Measurements from ENCODE around the gene NPAS3.

DNA sequence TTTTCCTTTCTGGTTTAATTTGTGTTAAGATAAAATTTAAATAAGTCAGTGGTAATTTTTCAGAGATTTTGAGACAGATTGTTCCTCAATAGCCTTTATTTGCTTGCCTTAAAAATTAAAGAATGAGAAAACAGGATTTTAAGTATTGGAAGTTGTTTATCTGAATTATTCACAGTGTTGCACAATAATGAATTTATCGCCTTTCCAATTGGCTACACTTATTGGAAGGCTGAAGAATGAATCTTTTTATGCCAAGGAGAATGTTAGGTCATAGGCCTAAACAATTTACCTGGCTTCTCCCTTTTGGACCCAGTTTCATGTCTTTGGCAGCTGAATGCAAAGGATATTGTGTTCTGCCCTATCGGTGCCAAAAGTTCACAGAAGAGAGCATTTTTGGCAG, 250.2 kb downstream of the NPAS3 start:
- TF ChIP-seq, protein P1, sequence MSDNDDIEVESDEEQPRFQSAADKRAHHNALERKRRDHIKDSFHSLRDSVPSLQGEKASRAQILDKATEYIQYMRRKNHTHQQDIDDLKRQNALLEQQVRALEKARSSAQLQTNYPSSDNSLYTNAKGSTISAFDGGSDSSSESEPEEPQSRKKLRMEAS (IDR thresholded peaks at IDR 0.05) = no peak
- TF ChIP-seq, protein P2, sequence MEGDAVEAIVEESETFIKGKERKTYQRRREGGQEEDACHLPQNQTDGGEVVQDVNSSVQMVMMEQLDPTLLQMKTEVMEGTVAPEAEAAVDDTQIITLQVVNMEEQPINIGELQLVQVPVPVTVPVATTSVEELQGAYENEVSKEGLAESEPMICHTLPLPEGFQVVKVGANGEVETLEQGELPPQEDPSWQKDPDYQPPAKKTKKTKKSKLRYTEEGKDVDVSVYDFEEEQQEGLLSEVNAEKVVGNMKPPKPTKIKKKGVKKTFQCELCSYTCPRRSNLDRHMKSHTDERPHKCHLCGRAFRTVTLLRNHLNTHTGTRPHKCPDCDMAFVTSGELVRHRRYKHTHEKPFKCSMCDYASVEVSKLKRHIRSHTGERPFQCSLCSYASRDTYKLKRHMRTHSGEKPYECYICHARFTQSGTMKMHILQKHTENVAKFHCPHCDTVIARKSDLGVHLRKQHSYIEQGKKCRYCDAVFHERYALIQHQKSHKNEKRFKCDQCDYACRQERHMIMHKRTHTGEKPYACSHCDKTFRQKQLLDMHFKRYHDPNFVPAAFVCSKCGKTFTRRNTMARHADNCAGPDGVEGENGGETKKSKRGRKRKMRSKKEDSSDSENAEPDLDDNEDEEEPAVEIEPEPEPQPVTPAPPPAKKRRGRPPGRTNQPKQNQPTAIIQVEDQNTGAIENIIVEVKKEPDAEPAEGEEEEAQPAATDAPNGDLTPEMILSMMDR (IDR thresholded peaks at IDR 0.05 in 2 of 3, conservative IDR thresholded peaks at IDR 0.05 in 1 of 3; ENCODE audit: borderline replicate concordance in 1 of 3, insufficient read depth in 1 of 3, low read depth in 2 of 3, low read length in 2 of 3) = no peak
- TF ChIP-seq, protein P3, sequence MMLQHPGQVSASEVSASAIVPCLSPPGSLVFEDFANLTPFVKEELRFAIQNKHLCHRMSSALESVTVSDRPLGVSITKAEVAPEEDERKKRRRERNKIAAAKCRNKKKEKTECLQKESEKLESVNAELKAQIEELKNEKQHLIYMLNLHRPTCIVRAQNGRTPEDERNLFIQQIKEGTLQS (IDR thresholded peaks at IDR 0.05) = no peak
